Cardiac fibroblast (primary cell): ENCODE data around the gene POLR1E.

Source experiments
- DNase-seq, 2 donors: peaks; one replicate each; pipeline versions ENCODE4 v3.0.0 to v3.0.0-alpha.2; 2010; ENCODE audit warnings: low read depth in 2 of 2
- H3K4me3 ChIP-seq, 2 donors: replicated peaks in 1 of 2; 1 replicate in 1 of 2; 2 replicates in 1 of 2; pipeline ENCODE4 v1.5.1; 2011; ENCODE audit warnings: low read depth in 2 of 2, low read length in 2 of 2, mild to moderate bottlenecking in 2 of 2, moderate library complexity in 1 of 2
- TF ChIP-seq, protein P1 (sequence below): IDR thresholded peaks from one replicate; pipeline ENCODE4 v1.5.1; 2011; ENCODE audit warnings: low read depth, mild to moderate bottlenecking, low read length, inconsistent platforms

The POLR1E gene

GRCh38 chr9:37442556-37442955 is 43.2 kb upstream of the POLR1E start:
- DNase-seq: no peak
- TF ChIP-seq, protein P1, sequence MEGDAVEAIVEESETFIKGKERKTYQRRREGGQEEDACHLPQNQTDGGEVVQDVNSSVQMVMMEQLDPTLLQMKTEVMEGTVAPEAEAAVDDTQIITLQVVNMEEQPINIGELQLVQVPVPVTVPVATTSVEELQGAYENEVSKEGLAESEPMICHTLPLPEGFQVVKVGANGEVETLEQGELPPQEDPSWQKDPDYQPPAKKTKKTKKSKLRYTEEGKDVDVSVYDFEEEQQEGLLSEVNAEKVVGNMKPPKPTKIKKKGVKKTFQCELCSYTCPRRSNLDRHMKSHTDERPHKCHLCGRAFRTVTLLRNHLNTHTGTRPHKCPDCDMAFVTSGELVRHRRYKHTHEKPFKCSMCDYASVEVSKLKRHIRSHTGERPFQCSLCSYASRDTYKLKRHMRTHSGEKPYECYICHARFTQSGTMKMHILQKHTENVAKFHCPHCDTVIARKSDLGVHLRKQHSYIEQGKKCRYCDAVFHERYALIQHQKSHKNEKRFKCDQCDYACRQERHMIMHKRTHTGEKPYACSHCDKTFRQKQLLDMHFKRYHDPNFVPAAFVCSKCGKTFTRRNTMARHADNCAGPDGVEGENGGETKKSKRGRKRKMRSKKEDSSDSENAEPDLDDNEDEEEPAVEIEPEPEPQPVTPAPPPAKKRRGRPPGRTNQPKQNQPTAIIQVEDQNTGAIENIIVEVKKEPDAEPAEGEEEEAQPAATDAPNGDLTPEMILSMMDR: no peak
- H3K4me3 ChIP-seq: no peak overlapping the region

DNA sequence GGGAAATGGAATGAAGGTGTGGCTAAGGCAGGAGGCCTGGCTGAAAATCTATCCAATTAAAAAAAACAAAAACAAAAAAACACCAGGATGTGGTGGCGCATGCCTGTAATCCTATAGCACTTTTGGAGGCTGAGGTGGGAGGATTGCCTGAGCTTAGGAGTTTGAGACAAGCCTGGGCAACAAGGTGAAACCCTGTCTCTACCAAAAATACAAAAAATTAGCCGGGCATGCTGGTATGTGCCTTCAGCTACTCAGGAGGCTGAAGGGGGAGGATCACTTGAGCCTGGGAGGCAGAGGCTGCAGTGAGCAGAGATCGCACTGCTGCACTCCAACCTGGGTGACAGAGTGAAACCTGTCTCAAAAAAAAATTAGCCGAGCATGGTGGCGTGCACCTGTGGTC is 42.2 kb upstream of the POLR1E start:
- H3K4me3 ChIP-seq: no peak overlapping the region
- DNase-seq: no peak
- TF ChIP-seq, protein P1: no peak

DNA sequence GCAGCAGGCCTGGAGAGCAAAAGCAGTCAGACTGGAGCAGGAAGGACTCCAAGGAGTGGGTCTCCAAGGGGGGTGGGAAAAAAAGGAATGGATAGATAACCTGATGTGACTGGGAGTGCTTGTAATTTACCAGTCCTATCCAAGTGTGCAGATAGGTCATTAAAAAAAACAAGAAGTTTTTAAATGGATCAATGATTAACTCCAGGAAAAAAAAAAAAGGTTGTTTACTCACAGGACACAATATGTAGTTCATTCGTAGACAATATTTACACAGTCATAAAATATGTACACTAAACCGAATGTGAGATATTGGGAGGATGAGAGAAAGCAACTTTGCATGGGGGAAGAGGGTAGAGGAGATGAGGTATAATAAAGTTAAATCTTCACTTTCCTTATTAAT is 40.9 kb upstream of the POLR1E start:
- no peak overlapping the region for H3K4me3 ChIP-seq
- TF ChIP-seq, protein P1: no peak
- no peak for DNase-seq

DNA sequence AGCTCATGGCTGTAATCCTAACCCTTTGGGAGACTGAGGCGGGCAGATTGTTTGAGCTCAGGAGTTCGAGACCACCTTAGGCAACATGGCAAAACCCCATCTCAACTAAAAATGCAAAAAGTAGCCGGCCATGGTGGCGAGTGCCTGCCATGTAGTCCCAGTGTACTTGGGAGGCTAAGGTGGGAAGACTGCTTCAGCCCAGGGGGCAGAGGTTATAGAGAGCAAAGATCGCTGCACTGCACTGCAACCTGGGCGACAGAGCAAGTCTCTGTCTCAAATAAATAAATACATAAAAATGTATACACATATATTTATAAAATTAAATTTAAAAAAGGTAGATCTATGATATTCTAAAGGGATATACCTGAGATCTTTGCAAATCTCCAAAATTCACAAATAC is 39.9 kb upstream of the POLR1E start:
- DNase-seq: no peak
- no peak overlapping the region for H3K4me3 ChIP-seq
- TF ChIP-seq, protein P1: no peak

- TF ChIP-seq, protein P1: no peak
- no peak overlapping the region for H3K4me3 ChIP-seq
- no peak for DNase-seq
Observed at GRCh38 chr9:37446401-37446800, 39.3 kb upstream of the POLR1E start.

DNA sequence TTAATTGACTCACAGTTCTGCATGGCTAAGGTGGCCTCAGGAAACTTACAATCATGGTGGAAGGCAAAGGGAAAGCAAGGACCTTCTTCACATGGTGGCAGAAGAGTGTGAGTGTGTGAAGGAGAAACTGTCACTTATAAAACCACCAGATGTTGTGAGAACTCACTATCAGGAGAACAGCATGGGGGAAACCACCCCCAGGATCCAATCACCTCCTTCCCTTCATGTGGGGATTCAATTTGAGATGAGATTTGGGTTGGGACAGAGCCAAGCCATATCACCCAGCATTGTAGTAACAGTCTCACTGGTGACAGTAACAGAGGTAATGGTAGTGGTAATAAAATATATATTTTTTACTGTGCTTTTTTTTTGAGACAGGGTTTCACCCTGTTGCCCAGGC is 38.6 kb upstream of the POLR1E start:
- no peak overlapping the region for H3K4me3 ChIP-seq

More for the DNA sequence above, 38.6 kb upstream of the POLR1E start:
- DNase-seq: no peak
- TF ChIP-seq, protein P1: no peak
